Measurements from ENCODE around the gene ITGAE.

Gene ITGAE

GRCh38 chr17:3693829-3694231 lies 107.2 kb downstream of the ITGAE start:
- DNase-seq (ENCODE audit: low read depth, low spot score): no peak

GRCh38 chr17:3693141-3693540 lies 107.8 kb downstream of the ITGAE start:
- DNase-seq (ENCODE audit: low read depth, low spot score): no peak

- no peak for DNase-seq (ENCODE audit: low read depth, low spot score)
Observed at GRCh38 chr17:3692346-3692745, 108.6 kb downstream of the ITGAE start.

- no peak for DNase-seq (ENCODE audit: low read depth, low spot score)
Observed at GRCh38 chr17:3691617-3692067, 109.3 kb downstream of the ITGAE start.

GRCh38 chr17:3690094-3690715 lies 110.8 kb downstream of the ITGAE start:
- DNase-seq (ENCODE audit: low read depth, low spot score): no peak

- DNase-seq (ENCODE audit: low read depth, low spot score): no peak
Observed at GRCh38 chr17:3689262-3690093, 111.5 kb downstream of the ITGAE start.

GRCh38 chr17:3688852-3689261 lies 112.1 kb downstream of the ITGAE start:
- DNase-seq (ENCODE audit: low read depth, low spot score): no peak

- no peak for DNase-seq (ENCODE audit: low read depth, low spot score)
Observed at GRCh38 chr17:3688027-3688553, 112.9 kb downstream of the ITGAE start.

GRCh38 chr17:3685174-3685573 lies 115.8 kb downstream of the ITGAE start:
- DNase-seq (ENCODE audit: low read depth, low spot score): no peak

GRCh38 chr17:3683054-3683511 lies 117.9 kb downstream of the ITGAE start:
- no peak for DNase-seq (ENCODE audit: low read depth, low spot score)

GRCh38 chr17:3682033-3682432 lies 119.0 kb downstream of the ITGAE start:
- no peak for DNase-seq (ENCODE audit: low read depth, low spot score)

- no peak for DNase-seq (ENCODE audit: low read depth, low spot score)
Observed at GRCh38 chr17:3681565-3681964, 119.4 kb downstream of the ITGAE start.

GRCh38 chr17:3681057-3681456 lies 119.9 kb downstream of the ITGAE start:
- no peak for DNase-seq (ENCODE audit: low read depth, low spot score)

- DNase-seq (ENCODE audit: low read depth, low spot score): no peak
Observed at GRCh38 chr17:3679531-3680126, 121.4 kb downstream of the ITGAE start.

GRCh38 chr17:3678821-3679530 lies 122.0 kb downstream of the ITGAE start:
- no peak for DNase-seq (ENCODE audit: low read depth, low spot score)

GRCh38 chr17:3678095-3678820 lies 122.7 kb downstream of the ITGAE start:
- DNase-seq (ENCODE audit: low read depth, low spot score): no peak

GRCh38 chr17:3675886-3676285 lies 125.1 kb downstream of the ITGAE start:
- no peak for DNase-seq (ENCODE audit: low read depth, low spot score)

GRCh38 chr17:3672571-3672970 lies 128.4 kb downstream of the ITGAE start:
- no peak for DNase-seq (ENCODE audit: low read depth, low spot score)

- DNase-seq (ENCODE audit: low read depth, low spot score): no peak
Observed at GRCh38 chr17:3669548-3669947, 131.4 kb downstream of the ITGAE start.

- DNase-seq (ENCODE audit: low read depth, low spot score): no peak
Observed at GRCh38 chr17:3669085-3669347, 132.0 kb downstream of the ITGAE start.
